Lung (tissue), 12 donors: ENCODE data around the gene HAUS1. TPM values are rescaled to one million over a fixed set of nuclear protein-coding genes. Genes with fewer than 3 reads are reported as not detected.
"Not testable (repeated sequence)": the region's sequence is repeated elsewhere in the genome, so short reads cannot be mapped to it uniquely, and the experiment has no call there.

ENCODE experiments used
- ATAC-seq: fragments of 200-7000 bp; cut with Tn5 transposase; one replicate; pipeline ENCODE4 v1.9.1; 2020; ENCODE audit warnings: moderate number of reproducible peaks; ENCODE audit not compliant: insufficient read depth, low FRiP score
- DNase-seq, 3 donors: peaks; one replicate each; pipeline ENCODE4 v3.0.0-alpha.2; 2013 to 2017
- H3K27ac ChIP-seq, 2 donors: one replicate each; pipeline ENCODE4 v1.5.1; 2013; ENCODE audit warnings: mild to moderate bottlenecking in 2 of 2, moderate library complexity in 2 of 2, control low read depth in 1 of 2, inconsistent platforms in 1 of 2, low read depth in 1 of 2, low read length in 1 of 2
- H3K27me3 ChIP-seq, 3 donors: one replicate each; pipeline ENCODE4 v1.5.1; 2013; ENCODE audit warnings: low read length in 2 of 3; ENCODE audit not compliant: control insufficient read depth in 3 of 3, insufficient read depth in 3 of 3
- H3K36me3 ChIP-seq, 4 donors: one replicate each; pipeline ENCODE4 v1.5.1; 2013; ENCODE audit warnings: low read length in 4 of 4, mild to moderate bottlenecking in 1 of 4, moderate library complexity in 1 of 4; ENCODE audit not compliant: control insufficient read depth in 4 of 4, insufficient read depth in 4 of 4
- H3K4me1 ChIP-seq, 5 donors: one replicate each; pipeline ENCODE4 v1.5.1; 2013; ENCODE audit warnings: low read length in 5 of 5, mild to moderate bottlenecking in 2 of 5, moderate library complexity in 1 of 5; ENCODE audit not compliant: control insufficient read depth in 5 of 5, insufficient read depth in 5 of 5
- H3K4me3 ChIP-seq: one replicate; pipeline ENCODE4 v1.5.1; 2013; ENCODE audit warnings: mild to moderate bottlenecking, control low read depth, moderate library complexity
- H3K9ac ChIP-seq, 2 donors: one replicate each; pipeline ENCODE4 v1.5.1; 2013; ENCODE audit warnings: low read length in 2 of 2, control low read depth in 1 of 2; ENCODE audit not compliant: insufficient read depth in 1 of 2
- H3K9me3 ChIP-seq, 4 donors: one replicate each; pipeline ENCODE4 v1.5.1; 2013; ENCODE audit warnings: low read length in 3 of 4, mild to moderate bottlenecking in 1 of 4, moderate library complexity in 1 of 4; ENCODE audit not compliant: control insufficient read depth in 4 of 4, insufficient read depth in 3 of 4
- WGBS, 2 donors: extraction: QIAGEN DNeasy Blood & Tissue Kit; methylation state at CpG; one replicate each; pipeline ENCODE4 v1.1.7; 2013; 5-methylcytosine and 5-hydroxymethylcytosine counted together
- polyA plus RNA-seq, 2 donors: library from polyadenylated mRNA; stranded (reverse); fragments of 200-250 nt; gene quantifications; one replicate each; pipeline ENCODE4 v1.2.1, GENCODE V29; 2013
- total RNA-seq, 2 donors: library from RNA; depleted of rRNA in 1 of 2; stranded (reverse); fragments of >200 nt in 1 of 2; gene quantifications; one replicate each; pipeline ENCODE4 v1.2.1, GENCODE V29; 2014 to 2021
- TF ChIP-seq, protein P1 (sequence below): IDR thresholded peaks from 2 replicates; pipeline ENCODE4 v1.5.1; 2012; ENCODE audit warnings: mild to moderate bottlenecking; ENCODE audit errors: control extremely low read depth, extremely low read depth
- donor health status: control.
- donor health status: control.
- donor health status: Bipolar disorder and iron deficiency.
- donor health status: healthy.
- donor health status: DM: yes; HTN: yes; CAD: no.

The HAUS1 gene
- total and polyA plus RNA-seq, 4 donors, result 16.8 to 27.7 (median 20.4) TPM

DNA sequence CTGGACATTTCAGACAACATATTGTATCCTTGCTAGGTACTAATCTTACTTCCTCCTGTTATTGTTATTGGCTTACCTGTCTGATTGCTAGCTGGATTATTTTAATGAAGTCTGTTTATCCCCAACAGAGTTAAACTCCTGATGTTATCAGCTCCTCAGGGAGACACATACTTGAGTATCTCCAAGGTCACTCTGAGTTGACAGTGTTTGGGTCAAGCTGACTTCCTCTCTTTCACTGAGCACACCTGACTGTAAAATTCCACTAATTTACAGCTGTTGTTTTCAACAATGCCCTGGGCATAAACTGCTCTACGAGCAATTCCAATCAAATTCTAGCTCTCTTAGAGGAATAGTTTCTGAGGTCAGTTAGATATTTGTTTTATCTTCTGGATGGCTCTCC, 9.6 kb downstream of the HAUS1 start:
- Histone ChIP-seq H3K36me3 (peaks cover 3 to 8% (median 5%) of the 10 kb centered on the region in 4 donors), H3K9ac (no peak overlapping the region), H3K9me3 (no peaks in the 10 kb centered on the region), H3K27ac (no peak overlapping the region), H3K4me3 (no peak overlapping the region), H3K27me3 (no peaks in the 10 kb centered on the region), H3K4me1 (no peaks in the 10 kb centered on the region)
- no peak for DNase-seq
- no peak for ATAC-seq
- WGBS, 2 donors, result 90 to 91% methylated on average over 1 of the region's 1 CpG
- TF ChIP-seq, protein P1, sequence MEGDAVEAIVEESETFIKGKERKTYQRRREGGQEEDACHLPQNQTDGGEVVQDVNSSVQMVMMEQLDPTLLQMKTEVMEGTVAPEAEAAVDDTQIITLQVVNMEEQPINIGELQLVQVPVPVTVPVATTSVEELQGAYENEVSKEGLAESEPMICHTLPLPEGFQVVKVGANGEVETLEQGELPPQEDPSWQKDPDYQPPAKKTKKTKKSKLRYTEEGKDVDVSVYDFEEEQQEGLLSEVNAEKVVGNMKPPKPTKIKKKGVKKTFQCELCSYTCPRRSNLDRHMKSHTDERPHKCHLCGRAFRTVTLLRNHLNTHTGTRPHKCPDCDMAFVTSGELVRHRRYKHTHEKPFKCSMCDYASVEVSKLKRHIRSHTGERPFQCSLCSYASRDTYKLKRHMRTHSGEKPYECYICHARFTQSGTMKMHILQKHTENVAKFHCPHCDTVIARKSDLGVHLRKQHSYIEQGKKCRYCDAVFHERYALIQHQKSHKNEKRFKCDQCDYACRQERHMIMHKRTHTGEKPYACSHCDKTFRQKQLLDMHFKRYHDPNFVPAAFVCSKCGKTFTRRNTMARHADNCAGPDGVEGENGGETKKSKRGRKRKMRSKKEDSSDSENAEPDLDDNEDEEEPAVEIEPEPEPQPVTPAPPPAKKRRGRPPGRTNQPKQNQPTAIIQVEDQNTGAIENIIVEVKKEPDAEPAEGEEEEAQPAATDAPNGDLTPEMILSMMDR, result no peak

DNA sequence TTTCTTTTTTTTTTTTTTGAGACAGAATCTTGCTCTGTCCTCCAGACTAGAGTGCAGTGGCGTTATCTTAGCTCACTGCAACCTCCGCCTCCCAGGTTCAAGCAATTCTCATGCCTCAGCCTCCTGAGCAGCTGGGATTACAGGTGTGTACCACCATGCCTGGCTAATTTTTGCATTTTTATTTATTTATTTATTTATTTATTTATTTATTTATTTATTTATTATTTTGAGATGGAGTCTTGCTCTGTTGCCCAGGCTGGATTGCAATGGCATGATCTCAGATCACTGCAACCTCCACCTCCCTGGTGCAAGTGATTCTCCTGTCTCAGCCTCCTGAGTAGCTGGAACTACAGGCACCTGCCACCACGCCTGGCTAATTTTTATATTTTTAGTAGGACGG, 22.4 kb downstream of the HAUS1 start:
- WGBS, 2 donors, result 97 to 99% methylated on average over 4 of the region's 4 CpGs
- DNase-seq, H3K9me3 ChIP-seq, H3K4me3 ChIP-seq, H3K27ac ChIP-seq, H3K4me1 ChIP-seq, H3K9ac ChIP-seq, H3K27me3 ChIP-seq, ATAC-seq: not testable (repeated sequence)
- H3K36me3 ChIP-seq, result peaks cover 7 to 30% (median 13%) of the 10 kb centered on the region in 4 donors

DNA sequence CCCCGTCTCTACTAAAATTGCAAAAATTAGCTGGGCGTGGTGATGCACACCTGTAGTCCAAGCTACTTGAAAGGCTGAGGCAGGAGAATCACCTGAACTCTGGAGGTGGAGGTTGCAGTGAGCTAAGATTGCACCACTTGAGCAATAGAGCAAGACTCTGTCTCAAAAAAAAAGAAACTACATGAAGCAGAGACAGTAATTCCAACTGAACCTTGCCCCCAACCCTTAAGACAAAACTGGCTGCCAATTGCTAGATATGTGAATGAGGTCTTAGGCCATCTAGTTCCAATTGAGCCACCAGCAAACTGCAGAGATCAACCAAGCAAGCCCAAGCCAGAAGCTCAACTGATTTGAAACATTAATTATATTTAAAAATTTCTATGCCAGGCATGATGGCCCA, 25.9 kb downstream of the HAUS1 start:
- DNase-seq (no peak), ATAC-seq (no peak)
- Histone ChIP-seq H3K4me3 (no peak overlapping the region), H3K27me3 (no peaks in the 10 kb centered on the region), H3K4me1 (peaks cover 0 to 5% (median 0%) of the 10 kb centered on the region in 5 donors), H3K9ac (no peak overlapping the region), H3K36me3 (peaks cover 4 to 15% (median 8%) of the 10 kb centered on the region in 4 donors), H3K9me3 (no peaks in the 10 kb centered on the region), H3K27ac (no peak overlapping the region)
- WGBS, 2 donors, result 97 to 98% methylated on average over 2 of the region's 2 CpGs
- TF ChIP-seq, protein P1, result no peak

DNA sequence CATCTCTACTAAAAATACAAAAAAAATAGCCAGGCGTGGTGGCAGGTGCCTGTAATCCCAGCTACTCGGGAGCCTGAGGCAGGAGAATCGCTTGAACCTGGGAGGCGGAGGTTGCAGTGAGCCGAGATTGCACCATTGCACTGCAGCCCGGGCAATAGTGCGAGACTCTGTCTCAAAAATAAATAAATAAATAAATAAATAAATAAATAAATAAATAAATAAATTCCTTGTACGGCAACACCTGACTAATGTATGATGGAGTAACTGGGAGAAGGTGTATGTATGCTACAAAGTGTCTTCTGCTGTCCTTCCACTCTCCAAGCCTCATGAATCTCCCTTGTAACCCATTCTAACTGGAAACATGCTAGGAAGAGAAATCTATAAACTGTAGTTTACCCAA, 26.4 kb downstream of the HAUS1 start:
- not testable (repeated sequence) for H3K4me3 ChIP-seq, H3K27me3 ChIP-seq, H3K9ac ChIP-seq, H3K4me1 ChIP-seq, H3K27ac ChIP-seq, H3K9me3 ChIP-seq, ATAC-seq, DNase-seq
- H3K36me3 ChIP-seq, result peaks cover 4 to 14% (median 8%) of the 10 kb centered on the region in 4 donors
- 91 to 95% methylated on average over 8 of the region's 8 CpGs for WGBS, 2 donors
